Measurements from ENCODE around the gene NUF2.
"Not testable (repeated sequence)": the region's sequence is repeated elsewhere in the genome, so short reads cannot be mapped to it uniquely, and the experiment has no call there.

NUF2 gene

DNA sequence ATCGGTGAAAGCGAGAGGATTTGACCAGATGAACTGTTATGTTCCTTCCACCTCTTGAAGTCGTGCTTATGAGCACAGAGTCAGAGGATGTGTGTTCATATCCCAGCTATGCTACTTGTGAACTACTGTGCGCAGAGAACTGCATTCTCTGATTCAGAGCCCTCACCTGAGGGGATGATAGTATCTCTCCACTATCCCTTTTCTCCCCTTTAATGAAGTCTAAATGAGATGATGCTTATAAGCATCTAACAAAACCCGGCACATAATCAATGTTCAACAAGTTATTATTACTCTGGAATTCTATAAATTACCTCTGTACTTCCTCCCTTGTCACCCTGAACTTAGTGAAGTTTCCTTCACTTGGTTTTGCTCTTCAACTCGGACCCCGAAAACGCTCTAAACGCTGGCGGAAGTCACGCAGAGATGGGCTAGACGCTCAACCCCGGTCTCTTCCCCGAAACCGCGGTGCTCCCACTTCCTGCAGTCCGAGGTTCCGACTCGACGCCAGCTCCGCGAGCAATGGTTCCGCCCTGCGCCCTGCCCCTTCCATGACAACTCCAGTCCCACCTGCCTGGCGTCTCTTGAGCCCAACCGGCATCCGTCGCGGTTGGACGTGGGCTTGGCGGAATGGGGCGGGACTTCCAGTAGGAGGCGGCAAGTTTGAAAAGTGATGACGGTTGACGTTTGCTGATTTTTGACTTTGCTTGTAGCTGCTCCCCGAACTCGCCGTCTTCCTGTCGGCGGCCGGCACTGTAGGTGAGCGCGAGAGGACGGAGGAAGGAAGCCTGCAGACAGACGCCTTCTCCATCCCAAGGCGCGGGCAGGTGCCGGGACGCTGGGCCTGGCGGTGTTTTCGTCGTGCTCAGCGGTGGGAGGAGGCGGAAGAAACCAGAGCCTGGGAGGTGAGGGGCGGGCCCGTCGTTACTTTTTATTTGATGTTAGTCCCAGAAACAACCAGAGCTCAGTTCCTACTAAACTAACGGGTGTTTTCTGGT lies at the start of gene NUF2:
Gene NUF2 (plus strand): TSS at position 644 of the 995 bp plus-strand sequence. CDS start 4,098 bp downstream, outside the sequence.
- peak; percentile 97 to 98 for DNase-seq (ENCODE audit: low read depth in 2 of 2)

DNA sequence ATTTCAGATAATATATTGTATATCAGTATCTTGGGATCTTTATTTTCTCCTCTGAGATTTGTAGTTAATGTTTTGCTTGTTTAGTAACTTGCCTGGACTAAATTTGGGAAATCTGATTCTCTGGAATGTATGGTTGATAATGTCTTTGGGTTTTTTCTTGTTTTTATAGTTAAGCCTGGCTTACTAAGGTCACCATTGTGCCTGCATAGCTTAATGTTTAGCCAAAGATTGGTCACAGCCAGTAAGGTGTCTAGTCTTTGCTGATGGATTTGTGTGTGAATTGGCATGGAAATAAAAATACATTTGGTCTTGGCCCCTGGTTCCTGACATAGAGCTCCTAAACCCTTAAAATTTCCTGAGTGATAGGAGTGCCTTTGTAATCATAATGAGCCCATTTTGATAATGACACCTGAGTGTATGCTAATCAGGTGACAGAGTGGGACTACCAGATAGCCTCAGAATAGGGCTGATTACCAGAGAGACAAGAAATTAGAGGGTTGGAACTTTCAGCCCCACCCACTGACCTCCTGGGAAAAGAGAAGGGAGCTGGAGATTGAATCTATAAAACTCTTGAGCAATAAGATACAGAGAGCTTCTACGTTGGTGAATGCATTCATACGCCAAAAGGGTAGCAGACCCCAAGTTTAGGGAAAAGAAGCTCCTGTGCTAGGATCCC lies 47.9 kb upstream of the NUF2 start:
- no peak for DNase-seq (ENCODE audit: low read depth in 2 of 2)

DNA sequence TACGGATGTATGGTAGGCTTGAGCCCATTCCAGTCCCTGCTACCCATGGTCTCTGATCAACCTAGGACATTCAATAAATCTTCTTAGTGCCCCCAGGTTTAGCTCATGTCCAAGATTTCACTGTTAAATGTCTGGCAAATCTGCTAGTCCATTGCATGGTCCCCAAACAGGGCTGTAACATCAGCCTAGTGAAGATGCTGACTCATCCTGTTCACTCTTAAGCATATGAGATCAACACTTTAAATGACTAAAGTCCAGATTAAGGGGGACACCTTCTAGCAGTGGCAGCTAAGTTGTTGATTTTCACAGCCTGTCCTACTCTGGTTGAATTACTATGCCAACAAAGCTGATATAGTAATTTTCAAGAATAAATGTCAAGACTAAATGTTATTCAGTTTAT lies 46.5 kb upstream of the NUF2 start:
- DNase-seq (ENCODE audit: low read depth in 2 of 2) = no peak

DNA sequence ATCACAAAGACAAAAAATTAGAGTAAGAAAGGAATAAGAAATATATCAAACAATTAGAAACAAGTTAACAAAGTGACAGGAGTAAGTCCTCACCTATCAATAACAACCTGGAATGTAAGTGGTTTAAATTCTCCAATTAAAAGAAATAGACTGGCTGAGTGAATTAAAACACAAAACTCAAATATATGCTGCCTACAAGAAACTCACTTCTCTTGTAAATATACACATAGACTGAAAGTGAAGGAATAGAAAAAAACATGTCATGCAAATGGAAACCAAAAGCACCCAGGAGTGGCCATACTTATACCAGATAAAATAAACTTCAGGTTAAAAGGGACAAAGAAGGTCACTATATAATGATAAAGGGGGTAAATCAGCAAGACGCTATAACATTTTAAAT lies 43.2 kb upstream of the NUF2 start:
- DNase-seq (ENCODE audit: low read depth in 2 of 2) = no peak

DNA sequence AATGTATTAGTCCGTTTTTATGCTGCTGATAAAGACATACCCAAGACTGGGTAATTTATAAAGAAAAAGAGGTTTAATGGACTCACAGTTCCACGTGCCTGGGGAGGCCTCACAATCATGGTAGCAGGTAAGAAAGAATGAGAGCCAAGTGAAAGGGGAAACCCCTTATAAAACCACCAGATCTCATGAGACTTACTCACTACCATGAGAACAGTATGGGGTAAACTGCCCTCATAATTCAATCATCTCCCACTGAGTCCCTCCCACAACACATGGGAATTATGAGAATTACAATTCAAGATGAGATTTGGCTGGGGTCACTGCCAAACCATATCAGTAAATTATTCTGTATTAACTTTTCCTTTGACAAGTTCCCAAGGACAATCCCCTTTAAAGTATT lies 36.9 kb upstream of the NUF2 start:
- DNase-seq (ENCODE audit: low read depth in 2 of 2) = peak; percentile 29 to 33

DNA sequence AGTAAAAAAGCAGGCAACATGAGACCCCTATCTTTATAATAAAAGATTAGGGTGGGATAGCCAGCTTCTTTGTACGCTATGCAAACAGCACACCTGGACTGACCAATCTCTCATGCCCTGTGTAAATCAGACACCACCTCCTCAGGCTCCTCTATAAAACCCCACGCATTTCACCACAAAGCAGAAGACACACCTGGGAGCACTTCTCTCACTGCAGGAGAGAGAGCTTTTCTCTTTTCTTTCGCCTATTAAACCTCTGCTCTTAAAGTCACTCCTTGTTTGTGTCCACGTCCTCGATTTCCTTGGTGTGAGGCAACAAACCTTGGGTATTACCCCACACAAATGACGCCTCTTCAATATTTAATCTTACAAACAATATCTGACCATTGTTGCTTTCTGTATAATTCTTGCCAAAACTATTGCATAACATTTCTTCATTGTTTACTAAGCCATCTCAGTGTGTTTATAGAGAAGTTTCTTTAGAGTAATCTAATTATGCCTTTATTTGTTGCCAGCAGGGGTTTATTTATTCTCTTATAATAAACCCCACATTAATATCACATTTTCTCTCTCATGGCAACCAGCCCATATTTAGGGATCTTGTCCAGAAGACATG lies 31.6 kb upstream of the NUF2 start:
- no peak for DNase-seq (ENCODE audit: low read depth in 2 of 2)

DNA sequence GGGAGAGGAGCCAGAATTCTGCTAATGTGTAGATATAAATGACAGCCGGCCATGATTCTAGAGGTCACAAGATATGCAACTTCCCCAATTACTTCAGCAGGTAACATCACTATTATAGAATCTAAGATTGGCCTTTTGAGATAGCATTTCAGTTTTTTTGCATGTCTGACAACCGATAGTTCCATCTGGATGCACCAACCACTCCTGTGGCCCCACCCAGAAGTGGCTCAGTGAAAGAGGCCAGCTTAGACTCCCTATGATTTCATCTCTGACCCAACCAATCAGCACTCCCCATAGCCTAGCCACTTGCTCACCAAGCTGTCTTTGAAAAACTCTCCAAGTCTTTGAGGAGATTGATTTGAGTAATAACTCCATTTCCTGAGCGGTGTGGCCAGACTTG lies 30.3 kb upstream of the NUF2 start:
- no peak for DNase-seq (ENCODE audit: low read depth in 2 of 2)

DNA sequence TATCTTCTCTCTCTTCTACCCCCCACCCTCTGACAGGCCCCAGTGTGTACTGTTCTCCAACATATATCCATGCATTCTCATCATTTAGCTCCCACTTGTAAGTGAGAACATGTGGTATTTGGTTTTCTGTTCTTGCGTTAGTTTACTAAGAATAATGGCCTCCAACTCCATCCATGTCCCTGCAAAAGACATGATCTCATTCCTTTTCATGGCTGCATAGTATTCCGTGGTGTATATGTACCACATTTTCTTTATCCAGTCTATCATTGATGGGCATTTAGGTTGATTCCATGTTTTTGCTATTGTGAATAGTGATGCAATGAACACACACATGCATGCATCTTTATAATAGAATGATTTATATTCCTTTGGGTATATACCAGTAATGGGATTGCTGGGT lies 29.6 kb upstream of the NUF2 start:
- not testable (repeated sequence) for DNase-seq (ENCODE audit: low read depth in 2 of 2)

DNA sequence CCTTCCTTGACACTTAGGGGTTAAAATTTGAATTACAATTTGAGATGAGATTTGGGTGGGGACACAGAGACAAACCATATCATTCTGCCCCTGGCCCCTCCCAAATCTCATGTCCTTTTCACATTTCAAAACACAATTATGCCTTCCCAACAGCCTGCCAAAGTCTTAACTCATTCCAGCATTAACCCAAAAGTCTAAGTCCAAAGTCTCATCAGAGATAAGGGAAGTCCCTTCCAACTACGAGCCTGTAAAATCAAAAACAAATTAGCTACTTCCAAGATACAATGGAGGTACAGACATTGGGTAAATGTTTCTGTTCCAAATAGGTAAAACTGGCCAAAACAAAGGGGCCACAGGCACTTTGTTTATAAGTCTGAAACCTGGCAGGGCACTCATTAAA lies 28.3 kb upstream of the NUF2 start:
- not testable (repeated sequence) for DNase-seq (ENCODE audit: low read depth in 2 of 2)

DNA sequence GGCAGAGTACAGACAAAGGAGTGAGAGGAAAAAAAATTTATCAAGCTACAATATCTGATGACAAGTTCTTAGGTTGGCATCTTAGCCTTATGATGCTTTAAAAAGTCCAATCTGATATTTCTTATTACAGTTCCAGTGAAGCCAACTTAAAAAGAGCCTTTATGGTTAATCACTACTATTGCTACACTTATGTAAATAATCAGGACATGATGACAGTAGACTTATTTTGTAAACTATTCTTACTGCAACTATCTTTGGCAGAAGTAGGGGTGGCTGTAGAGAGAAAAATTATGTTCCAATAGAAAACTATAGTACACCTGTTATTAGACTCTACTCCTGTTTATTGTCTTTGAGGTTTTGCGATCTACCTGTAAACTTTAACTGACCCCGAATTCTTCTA lies 25.8 kb upstream of the NUF2 start:
- DNase-seq (ENCODE audit: low read depth in 2 of 2) = no peak

DNA sequence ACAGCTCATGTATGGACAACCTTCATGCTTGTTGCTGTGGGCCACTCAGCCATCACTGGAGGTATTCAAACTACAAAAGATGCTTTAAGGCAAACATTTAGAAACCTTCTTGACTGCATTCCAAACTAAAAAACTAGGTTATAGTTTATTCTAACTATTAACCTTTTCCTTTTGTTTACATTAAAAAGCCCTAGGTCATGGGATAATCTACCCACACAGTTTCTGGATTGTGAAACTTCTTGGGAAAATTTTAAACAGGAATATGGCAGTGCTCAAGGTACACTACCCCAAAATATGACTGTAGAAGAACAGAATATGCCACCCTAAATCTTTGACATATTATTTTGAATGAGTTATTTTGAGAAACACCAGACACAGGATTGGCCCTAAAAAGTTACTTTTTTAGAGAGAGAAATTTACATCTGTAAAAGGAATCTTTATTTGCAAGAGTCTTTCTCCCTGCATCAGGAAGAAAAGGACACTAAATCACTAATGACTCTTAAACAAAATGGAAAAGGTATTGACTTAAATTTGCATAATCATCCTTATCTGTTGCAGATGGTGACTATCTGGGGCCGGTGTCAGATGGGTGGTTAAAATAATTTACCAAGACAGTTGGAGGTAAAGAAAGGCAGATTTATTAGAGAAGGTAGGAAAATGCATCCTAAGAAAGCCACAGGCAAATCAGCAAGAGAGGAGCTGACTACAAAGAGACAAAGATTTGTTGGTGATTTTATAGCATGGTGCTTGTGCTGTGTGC lies 25.1 kb upstream of the NUF2 start:
- DNase-seq (ENCODE audit: low read depth in 2 of 2) = no peak

DNA sequence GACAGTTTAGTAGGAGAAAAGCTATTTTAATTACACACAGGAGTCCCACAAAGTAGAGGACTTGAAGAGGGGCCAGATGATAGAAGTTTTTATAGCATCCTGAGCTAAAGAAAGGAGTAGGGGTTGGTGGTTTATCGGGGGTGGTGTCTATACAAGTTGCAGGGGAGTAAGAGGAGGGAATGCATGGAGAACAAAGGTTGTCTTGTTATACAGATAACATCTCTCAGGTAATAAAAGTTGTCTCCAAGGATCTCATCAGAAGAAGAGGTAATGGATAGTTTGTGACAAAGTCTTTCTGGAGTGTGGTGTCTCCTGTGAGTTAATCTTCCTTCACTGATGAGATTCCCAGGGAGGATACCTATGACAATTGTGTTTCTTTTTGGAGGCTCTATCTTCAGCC lies 23.4 kb upstream of the NUF2 start:
- DNase-seq (ENCODE audit: low read depth in 2 of 2) = no peak

DNA sequence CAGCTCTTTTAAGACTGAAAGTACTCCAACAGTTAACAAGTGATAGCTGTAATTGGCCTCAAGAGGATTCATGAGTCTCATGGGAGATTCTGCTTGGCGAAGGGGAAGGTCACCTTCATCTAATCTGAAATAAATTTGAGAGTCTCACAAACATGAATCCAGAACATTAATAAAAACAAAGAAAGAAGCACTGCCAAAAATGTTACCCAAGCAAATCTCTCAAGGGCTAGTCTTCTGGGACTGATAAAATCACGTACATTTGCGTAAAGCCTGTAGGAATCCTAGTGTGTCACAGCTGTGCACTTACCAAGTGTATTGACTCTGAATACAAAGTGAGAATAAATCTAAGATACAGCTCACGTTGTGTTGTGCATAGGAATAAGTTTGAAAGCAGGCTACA lies 21.2 kb upstream of the NUF2 start:
- no peak for DNase-seq (ENCODE audit: low read depth in 2 of 2)

DNA sequence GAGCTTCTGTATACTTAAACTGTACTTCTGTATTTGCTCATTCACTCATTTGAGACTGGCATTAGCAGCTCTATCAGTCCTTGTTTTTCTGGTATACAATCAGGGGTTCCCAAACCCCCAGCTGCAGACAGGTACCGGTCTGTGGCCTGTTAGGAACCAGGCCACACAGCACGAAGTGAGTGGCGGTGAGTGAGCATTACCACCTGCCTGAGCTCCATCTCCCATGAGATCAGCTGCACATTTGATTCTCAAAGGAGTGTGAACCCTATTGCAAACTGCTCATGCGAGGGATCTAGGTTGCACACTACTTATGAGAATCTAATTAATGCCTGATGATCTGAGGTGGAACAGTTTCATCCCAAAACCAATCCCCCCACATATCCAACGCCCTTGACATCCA lies 18.2 kb upstream of the NUF2 start:
- DNase-seq (ENCODE audit: low read depth in 2 of 2) = no peak

DNA sequence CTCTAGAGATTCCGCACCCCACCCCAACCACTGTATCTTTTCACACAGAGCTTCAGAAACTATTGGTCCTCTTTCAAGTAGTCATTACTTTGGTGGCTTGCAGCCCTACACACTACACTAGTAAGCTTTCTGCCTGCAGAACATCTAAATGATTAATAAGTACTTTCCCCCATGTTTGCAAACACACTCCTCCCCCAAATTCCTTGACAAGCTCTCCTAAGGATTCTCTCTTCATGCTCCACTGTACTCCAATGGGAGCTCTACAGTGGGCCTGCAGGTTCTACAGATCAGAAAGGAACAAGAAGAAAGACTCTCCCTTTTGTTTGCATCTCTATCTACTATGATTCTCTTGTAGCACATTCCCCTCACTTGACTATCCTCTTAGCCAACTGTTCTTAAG lies 16.3 kb upstream of the NUF2 start:
- DNase-seq (ENCODE audit: low read depth in 2 of 2) = no peak

DNA sequence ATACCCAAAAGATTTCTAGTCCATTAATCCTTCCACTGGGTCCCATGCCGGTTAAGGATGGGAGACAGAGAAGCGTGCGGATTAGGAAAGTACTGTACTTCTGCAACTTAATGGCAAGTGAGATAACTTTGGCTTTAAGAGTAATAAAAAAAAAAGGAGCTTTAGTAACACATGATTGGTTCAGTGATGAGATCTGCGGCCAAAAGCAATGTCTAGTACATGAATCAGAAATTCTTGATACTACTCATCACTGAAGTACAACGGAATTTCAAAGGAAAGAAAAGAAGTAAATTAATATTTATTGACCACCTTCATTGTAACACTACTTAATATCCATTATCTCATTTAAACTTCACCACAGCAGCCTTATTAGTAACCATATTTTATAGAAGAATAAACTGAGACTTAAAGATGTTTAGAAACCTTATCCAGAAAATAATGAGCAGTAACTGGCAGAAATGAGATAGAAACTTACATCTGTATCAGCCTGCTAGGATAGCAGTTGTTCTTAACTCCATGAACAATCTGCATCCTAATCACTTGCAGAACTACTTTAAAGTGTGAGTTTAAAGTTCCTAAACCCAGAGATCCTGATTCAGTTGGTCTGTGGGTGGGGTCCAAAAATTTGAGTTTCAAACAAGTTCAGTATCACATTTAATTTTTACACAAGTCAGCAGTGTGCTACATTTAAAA lies 14.1 kb upstream of the NUF2 start:
- DNase-seq (ENCODE audit: low read depth in 2 of 2) = peak; percentile 60 to 63

DNA sequence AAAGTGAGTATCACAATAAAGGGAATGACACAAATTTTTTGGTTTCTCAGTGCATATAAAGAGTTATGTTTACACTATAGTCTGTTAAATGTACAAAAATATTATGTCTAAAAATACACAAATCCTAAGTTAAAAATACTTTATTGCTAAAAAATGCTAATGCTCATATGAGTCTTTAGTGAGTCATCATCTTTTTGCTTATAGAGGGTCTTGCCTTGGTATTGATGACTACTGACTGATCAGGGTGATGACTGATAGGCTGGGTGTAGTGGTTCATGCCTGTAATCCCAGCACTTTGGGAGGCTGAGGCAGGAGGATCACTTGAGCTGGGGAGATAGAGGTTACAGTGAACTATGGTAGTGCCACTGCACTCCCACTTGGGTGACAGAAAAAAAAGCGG lies 12.9 kb upstream of the NUF2 start:
- DNase-seq (ENCODE audit: low read depth in 2 of 2) = no peak

DNA sequence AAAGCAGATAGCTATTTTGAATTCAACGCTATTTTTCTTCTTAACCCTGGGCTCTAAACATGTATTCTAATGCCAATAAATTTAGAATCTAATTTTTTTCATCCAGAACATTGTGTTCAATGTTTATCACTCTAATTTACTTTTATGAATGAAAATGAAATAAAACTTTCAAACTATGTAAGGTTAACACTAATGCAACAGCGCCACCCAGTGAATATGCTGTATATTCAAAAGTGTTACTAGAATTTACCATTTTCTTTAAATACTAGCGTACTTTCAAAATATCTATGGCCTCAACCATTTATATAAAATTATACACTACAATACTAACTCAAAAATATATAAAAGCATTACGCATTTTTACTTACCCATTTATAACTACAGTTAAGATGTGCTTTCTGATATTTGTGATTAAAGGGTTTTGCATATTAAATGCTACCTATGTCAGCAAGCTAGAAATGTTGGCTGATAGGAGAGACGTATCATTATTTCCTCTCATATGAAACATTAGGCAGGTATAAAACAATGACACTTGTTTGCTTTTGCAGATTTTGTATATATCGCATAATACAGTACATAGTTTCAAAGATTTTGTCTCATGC lies 5.9 kb upstream of the NUF2 start:
- DNase-seq (ENCODE audit: low read depth in 2 of 2) = peak in 1 of 2 experiments; percentile 19

DNA sequence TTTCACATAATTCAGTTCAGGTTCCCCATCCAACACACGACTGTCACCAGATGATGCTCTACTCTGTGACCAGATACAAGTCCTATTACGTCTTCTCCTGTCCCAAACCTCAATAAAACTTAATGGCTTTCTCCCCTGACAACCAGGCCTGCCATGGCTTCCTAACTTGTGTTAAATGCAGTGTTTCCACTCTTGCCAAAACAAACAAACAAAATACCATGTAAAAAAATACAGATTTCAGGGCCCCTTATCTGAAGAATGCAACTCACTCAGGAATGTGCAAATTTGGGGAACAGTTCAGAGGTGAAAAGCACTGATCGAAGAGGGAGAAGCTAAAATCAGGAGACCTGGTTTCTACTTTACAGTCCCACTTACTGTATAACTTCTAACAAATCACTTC lies 863 bp upstream of the NUF2 start:
- no peak for DNase-seq (ENCODE audit: low read depth in 2 of 2)

DNA sequence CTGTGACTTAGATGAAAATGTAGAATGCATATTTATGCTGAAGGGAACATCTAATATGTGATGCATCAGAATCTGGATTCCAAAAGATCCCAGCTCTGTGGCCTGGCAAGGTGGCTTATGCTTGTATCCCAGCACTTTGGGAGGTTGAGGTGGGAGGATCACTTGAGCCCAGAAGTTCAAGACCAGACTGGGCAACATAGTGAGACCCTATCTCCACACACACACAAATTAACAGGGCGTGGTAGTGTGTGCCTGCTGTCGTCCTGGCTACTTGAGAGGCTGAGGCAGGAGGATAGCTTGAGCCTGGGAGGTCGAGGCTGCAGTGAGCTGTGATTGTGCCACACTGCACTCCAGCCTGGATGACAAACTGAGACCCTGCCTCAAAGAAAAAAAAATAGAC lies 1.6 kb downstream of the NUF2 start:
- not testable (repeated sequence) for DNase-seq (ENCODE audit: low read depth in 2 of 2)

DNA sequence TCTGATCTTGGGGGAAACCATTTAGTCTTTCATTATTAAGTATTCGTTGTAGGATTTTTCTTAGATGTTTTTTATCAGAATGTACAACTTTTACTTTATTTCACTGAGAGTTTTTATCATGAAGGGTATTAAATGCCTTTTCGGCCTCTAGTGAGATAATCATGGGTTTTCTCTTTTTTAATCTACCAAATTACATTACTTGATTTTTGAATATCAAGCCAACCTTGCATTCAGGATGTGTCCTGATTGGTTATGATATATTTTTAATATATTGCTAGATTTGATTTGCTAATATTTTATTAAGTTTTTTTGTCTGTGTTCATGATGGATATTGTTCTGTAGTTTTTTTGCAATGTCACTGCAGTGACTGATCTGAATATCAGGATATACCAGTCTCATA lies 9.4 kb downstream of the NUF2 start:
- DNase-seq (ENCODE audit: low read depth in 2 of 2) = no peak
